Mesendoderm (in vitro differentiated cells): Measurements from ENCODE around the gene ADGRL1.
"Not testable (repeated sequence)": the region's sequence is repeated elsewhere in the genome, so short reads cannot be mapped to it uniquely, and the experiment has no call there.

Experiments
- DNase-seq: peaks from one replicate; pipeline ENCODE4 v3.0.0; 2013
- H2AK5ac ChIP-seq: 2 replicates; pipeline ENCODE4 v1.6.1; 2013; ENCODE audit warnings: low read length, inconsistent platforms
- H2BK120ac ChIP-seq: 2 replicates; pipeline ENCODE4 v1.6.1; 2013; ENCODE audit warnings: low read depth, mild to moderate bottlenecking, low read length, moderate library complexity, mixed read lengths
- H2BK15ac ChIP-seq: replicated peaks from 2 replicates; pipeline ENCODE4 v1.6.1; 2013; ENCODE audit warnings: low read depth, mild to moderate bottlenecking, moderate library complexity
- H2BK5ac ChIP-seq: 2 replicates; pipeline ENCODE4 v1.6.1; 2013; ENCODE audit warnings: low read length, inconsistent platforms
- H3K18ac ChIP-seq: 2 replicates; pipeline ENCODE4 v1.6.1; 2013; ENCODE audit warnings: mild to moderate bottlenecking, low read length, mixed read lengths
- H3K23ac ChIP-seq: one replicate; pipeline ENCODE4 v1.6.1; 2013; ENCODE audit warnings: low read length
- H3K27ac ChIP-seq: 2 replicates; pipeline ENCODE4 v1.5.1; 2013; ENCODE audit warnings: low read depth, mild to moderate bottlenecking, inconsistent platforms, low read length, moderate library complexity
- H3K27me3 ChIP-seq: 2 replicates; pipeline ENCODE4 v1.6.1; 2013; ENCODE audit warnings: low read length, control low read depth, mild to moderate bottlenecking, inconsistent platforms; ENCODE audit not compliant: insufficient read depth, poor library complexity
- H3K36me3 ChIP-seq: 2 replicates; pipeline ENCODE4 v1.6.1; 2013; ENCODE audit warnings: low read length, inconsistent platforms; ENCODE audit not compliant: control insufficient read depth, insufficient read depth
- H3K4ac ChIP-seq: one replicate; pipeline ENCODE4 v1.6.1; 2013; ENCODE audit warnings: low read depth, mild to moderate bottlenecking, low read length, moderate library complexity
- H3K4me1 ChIP-seq: 2 replicates; pipeline ENCODE4 v1.6.1; 2013; ENCODE audit warnings: low read depth, low read length, inconsistent platforms; ENCODE audit not compliant: control insufficient read depth
- H3K4me2 ChIP-seq: 2 replicates; pipeline ENCODE4 v1.6.1; 2013; ENCODE audit warnings: low read length
- H3K4me3 ChIP-seq: 2 replicates; pipeline ENCODE4 v1.5.1; 2013; ENCODE audit warnings: mild to moderate bottlenecking, low read length
- H3K56ac ChIP-seq: one replicate; pipeline ENCODE4 v1.6.1; 2013; ENCODE audit warnings: low read length
- H3K79me1 ChIP-seq: 2 replicates; pipeline ENCODE4 v1.6.1; 2013; ENCODE audit warnings: low read length, inconsistent platforms
- H3K79me2 ChIP-seq: 2 replicates; pipeline ENCODE4 v1.6.1; 2013; ENCODE audit warnings: mild to moderate bottlenecking, low read length; ENCODE audit not compliant: control insufficient read depth, insufficient read depth
- H3K9ac ChIP-seq: 2 replicates; pipeline ENCODE4 v1.6.1; 2013; ENCODE audit warnings: low read length, inconsistent platforms
- H4K5ac ChIP-seq: one replicate; pipeline ENCODE4 v1.6.1; 2013; ENCODE audit warnings: low read length
- H4K8ac ChIP-seq: one replicate; pipeline ENCODE4 v1.6.1; 2013; ENCODE audit warnings: low read depth, mild to moderate bottlenecking, control low read depth, low read length, moderate library complexity
- WGBS: extraction: QIAGEN DNeasy Blood & Tissue Kit; methylation state at CpG from one replicate; pipeline ENCODE4 v1.1.7; 2013; ENCODE audit warnings: low lambda C conversion rate, missing lambda C conversion rate; ENCODE audit not compliant: insufficient coverage; ENCODE audit errors: extremely low coverage; 5-methylcytosine and 5-hydroxymethylcytosine counted together

The ADGRL1 gene

DNA sequence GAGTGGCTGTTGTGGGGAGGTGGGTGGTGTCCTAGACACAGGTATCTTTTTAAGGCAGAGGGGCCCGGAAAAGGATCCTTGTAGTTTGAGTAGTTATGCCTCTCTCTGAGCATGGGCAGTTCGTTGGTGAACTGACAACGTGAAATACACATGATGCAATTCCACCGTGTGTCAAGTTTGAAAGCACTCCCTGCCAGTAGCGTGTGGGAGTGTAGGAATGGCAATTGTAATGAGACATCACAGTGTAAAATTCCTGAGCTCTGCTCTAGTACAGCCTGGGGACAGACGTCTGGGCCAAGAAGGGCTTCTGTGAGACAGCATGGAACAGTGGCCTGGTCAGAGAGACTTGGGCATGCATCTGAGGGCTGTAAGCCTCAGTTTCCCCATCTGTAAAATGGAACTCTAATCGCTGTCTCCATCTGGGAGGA lies 59.2 kb downstream of the ADGRL1 start:
- no peak overlapping the region for H3K9ac ChIP-seq
- no peak overlapping the region for H3K23ac ChIP-seq
- no peak overlapping the region for H2BK15ac ChIP-seq
- no CpG with 5 or more reads among the region's 7 CpGs for whole genome bisulfite sequencing
- H3K36me3 ChIP-seq: no peaks in the 10 kb centered on the region
- H3K4ac ChIP-seq: no peak overlapping the region
- no peaks in the 10 kb centered on the region for H3K79me1 ChIP-seq
- H4K8ac ChIP-seq: no peak overlapping the region
- H2AK5ac ChIP-seq: no peak overlapping the region
- H3K4me1 ChIP-seq: no peaks in the 10 kb centered on the region
- no peak overlapping the region for H3K18ac ChIP-seq
- H3K4me2 ChIP-seq: no peak overlapping the region
- DNase-seq: no peak
- no peaks in the 10 kb centered on the region for H3K27me3 ChIP-seq
- no peak overlapping the region for H3K4me3 ChIP-seq
- no peak overlapping the region for H3K56ac ChIP-seq
- H3K79me2 ChIP-seq: no peaks in the 10 kb centered on the region
- H4K5ac ChIP-seq: no peak overlapping the region
- H2BK5ac ChIP-seq: no peak overlapping the region
- no peak overlapping the region for H3K27ac ChIP-seq
- H2BK120ac ChIP-seq: no peak overlapping the region

DNA sequence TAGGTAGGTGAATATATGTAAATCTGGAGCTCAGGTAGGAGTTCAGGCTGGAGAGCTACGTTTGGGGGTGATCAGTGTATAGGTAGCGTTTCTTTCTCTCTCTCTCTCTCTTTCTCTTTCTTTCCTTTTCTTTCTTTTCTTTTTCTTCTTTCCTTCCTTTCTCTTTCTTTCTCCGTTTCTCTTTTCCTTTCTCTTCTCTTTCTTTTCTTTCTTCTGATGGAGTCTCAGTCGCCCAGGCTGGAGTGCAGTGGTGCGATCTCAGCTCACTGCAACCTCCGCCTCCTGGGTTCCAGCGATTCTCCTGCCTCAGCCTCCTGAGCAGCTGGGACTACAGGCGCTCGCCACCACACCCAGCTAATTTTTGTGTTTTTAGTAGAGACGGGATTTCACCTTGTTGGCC lies 59.8 kb downstream of the ADGRL1 start:
- H3K4ac ChIP-seq, H2BK15ac ChIP-seq, H3K27ac ChIP-seq, H3K9ac ChIP-seq, H2AK5ac ChIP-seq, H2BK5ac ChIP-seq, H3K79me1 ChIP-seq, H4K5ac ChIP-seq, H3K4me1 ChIP-seq, H3K4me2 ChIP-seq, H3K36me3 ChIP-seq, H3K27me3 ChIP-seq, H2BK120ac ChIP-seq, H3K23ac ChIP-seq, H3K79me2 ChIP-seq, H3K4me3 ChIP-seq, H3K18ac ChIP-seq, DNase-seq, H3K56ac ChIP-seq, H4K8ac ChIP-seq: not testable (repeated sequence)
- WGBS: no CpG with 5 or more reads among the region's 10 CpGs

DNA sequence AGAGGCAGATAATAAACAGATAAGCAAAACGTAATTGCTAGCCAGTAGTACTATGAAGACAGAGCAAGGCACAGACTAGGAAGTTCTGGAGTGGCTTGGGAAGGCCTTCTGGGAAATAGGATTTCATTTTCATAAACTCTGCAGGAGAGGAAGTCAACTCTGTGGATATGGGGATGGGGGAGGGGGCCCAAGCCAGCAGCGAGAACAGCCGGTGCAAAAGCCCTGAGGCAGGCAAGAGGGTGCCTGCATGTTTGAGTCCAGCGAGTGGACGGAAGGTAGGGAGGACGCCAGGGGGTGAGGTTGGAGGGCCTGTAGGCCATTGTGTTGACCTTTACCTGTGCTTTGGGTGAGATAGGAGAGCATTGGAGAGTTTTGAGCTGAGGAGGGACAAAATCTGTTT lies 60.6 kb downstream of the ADGRL1 start:
- H2BK120ac ChIP-seq: no peak overlapping the region
- no peak overlapping the region for H2AK5ac ChIP-seq
- no peak overlapping the region for H3K23ac ChIP-seq
- no peak overlapping the region for H2BK15ac ChIP-seq
- no peak overlapping the region for H3K4me2 ChIP-seq
- H3K4ac ChIP-seq: no peak overlapping the region
- no peaks in the 10 kb centered on the region for H3K79me1 ChIP-seq
- no peak overlapping the region for H2BK5ac ChIP-seq
- no peak overlapping the region for H3K4me3 ChIP-seq
- no peak overlapping the region for H3K27ac ChIP-seq
- no peaks in the 10 kb centered on the region for H3K36me3 ChIP-seq
- H3K9ac ChIP-seq: no peak overlapping the region
- no peak overlapping the region for H3K18ac ChIP-seq
- no peaks in the 10 kb centered on the region for H3K27me3 ChIP-seq
- no peak overlapping the region for H4K5ac ChIP-seq
- no peak overlapping the region for H3K56ac ChIP-seq
- WGBS: no CpG with 5 or more reads among the region's 6 CpGs
- H3K79me2 ChIP-seq: no peaks in the 10 kb centered on the region
- no peaks in the 10 kb centered on the region for H3K4me1 ChIP-seq
- no peak for DNase-seq
- H4K8ac ChIP-seq: no peak overlapping the region

DNA sequence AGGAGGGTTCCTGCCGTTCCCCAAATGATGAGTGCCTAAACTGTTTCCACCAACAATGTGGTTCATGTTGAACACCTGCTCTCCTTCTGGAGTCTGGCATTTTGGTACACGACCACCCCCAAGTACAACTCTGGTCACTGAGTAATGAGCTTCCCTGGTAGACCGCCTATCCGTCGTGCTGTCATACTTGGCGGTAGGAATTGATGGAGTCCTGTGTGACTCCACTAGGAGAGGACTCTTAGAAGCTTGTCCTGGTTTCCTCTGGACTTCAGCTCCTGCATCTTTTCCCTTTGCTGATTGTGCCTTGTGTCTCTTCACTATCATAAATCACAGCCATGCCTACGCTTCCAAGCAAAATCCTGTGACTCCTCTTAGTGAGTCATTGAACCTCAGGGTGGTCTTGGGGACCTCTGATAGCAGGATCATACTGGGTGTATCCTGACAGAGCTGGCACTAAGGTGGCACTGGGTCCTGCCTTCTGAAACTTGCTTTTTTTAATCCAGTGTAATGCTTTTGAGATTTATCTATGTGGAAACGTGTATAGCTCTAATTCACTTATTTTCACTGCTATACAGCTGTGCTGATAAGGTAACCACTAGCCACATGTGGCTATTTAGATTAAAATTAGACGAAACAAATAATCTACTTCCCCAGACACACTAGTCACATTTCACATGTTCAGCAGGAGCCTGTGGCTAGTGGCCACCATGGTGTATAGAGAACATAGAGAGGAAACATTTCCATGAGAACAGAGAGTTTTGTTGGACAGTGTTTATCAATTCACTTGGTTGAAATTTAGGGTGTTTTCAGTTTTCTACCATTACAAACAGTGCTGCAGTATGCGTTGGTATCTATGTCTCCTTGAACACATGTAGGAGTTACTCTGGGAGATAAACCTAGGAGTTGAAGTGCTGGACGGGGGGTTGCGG lies 63.4 kb downstream of the ADGRL1 start:
- no peaks in the 10 kb centered on the region for H3K79me1 ChIP-seq
- no peak overlapping the region for H2AK5ac ChIP-seq
- H3K36me3 ChIP-seq: no peaks in the 10 kb centered on the region
- H3K27me3 ChIP-seq: no peaks in the 10 kb centered on the region
- H2BK15ac ChIP-seq: no peak overlapping the region
- no peaks in the 10 kb centered on the region for H3K79me2 ChIP-seq
- H3K4me1 ChIP-seq: no peaks in the 10 kb centered on the region
- H4K8ac ChIP-seq: no peak overlapping the region
- H3K9ac ChIP-seq: no peak overlapping the region
- H3K4ac ChIP-seq: no peak overlapping the region
- H4K5ac ChIP-seq: no peak overlapping the region
- H3K4me2 ChIP-seq: no peak overlapping the region
- WGBS: no CpG with 5 or more reads among the region's 12 CpGs
- H3K4me3 ChIP-seq: no peak overlapping the region
- H3K23ac ChIP-seq: no peak overlapping the region
- no peak overlapping the region for H3K27ac ChIP-seq
- H2BK5ac ChIP-seq: no peak overlapping the region
- DNase-seq: no peak
- H3K56ac ChIP-seq: no peak overlapping the region
- H3K18ac ChIP-seq: no peak overlapping the region
- no peak overlapping the region for H2BK120ac ChIP-seq

DNA sequence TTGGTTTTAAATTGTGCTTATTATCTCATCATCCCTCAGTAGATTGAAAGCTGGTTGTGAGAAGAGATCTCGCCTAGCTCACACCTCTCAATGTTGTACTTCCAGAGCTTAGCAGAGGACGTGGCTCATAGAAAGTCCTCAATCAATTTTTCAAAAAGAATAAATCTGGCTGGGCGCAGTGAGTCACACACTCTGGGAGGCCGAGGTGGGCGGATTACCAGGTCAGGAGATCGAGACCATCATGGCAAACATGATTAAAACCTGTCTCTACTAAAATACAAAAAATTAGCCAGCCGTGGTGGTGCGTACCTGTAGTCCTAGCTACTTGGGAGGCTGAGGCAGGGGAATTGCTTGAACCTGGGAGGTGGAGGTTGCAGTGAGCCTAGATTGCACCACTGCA lies 64.9 kb downstream of the ADGRL1 start:
- H2BK5ac ChIP-seq: no peak overlapping the region
- H3K27me3 ChIP-seq: no peaks in the 10 kb centered on the region
- H4K8ac ChIP-seq: no peak overlapping the region
- H3K4me2 ChIP-seq: no peak overlapping the region
- no peak overlapping the region for H3K4me3 ChIP-seq
- no peak overlapping the region for H3K18ac ChIP-seq
- H3K27ac ChIP-seq: no peak overlapping the region
- H2BK15ac ChIP-seq: no peak overlapping the region
- H3K4ac ChIP-seq: no peak overlapping the region
- no peaks in the 10 kb centered on the region for H3K79me1 ChIP-seq
- no peak overlapping the region for H2AK5ac ChIP-seq
- no peak for DNase-seq
- H3K9ac ChIP-seq: no peak overlapping the region
- no peak overlapping the region for H3K23ac ChIP-seq
- no peak overlapping the region for H3K56ac ChIP-seq
- H3K36me3 ChIP-seq: no peaks in the 10 kb centered on the region
- no peaks in the 10 kb centered on the region for H3K4me1 ChIP-seq
- H4K5ac ChIP-seq: no peak overlapping the region
- no peaks in the 10 kb centered on the region for H3K79me2 ChIP-seq
- no CpG with 5 or more reads among the region's 8 CpGs for WGBS
- no peak overlapping the region for H2BK120ac ChIP-seq

DNA sequence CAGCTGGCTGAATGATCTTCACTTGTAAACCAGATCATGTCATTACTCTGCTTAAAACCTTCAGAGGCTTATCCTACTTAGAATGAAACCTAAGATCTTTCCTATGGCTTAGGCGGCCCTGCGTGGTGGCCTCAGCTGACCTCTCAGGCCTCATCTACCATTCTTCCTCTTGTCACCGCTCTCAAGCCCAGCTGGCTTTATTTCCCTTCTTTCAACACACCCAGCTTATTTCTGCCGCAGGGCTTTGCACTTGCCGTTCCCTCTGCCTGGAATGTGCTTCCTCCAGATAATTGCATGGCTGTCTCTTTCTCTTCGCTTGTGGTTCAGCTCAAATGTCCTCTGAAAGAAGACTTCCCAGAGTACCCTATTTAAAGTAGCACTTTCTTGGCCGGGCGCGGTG lies 66.0 kb downstream of the ADGRL1 start:
- H3K4me2 ChIP-seq: no peak overlapping the region
- H3K9ac ChIP-seq: no peak overlapping the region
- H4K8ac ChIP-seq: no peak overlapping the region
- H3K4ac ChIP-seq: no peak overlapping the region
- no peak overlapping the region for H3K18ac ChIP-seq
- H3K56ac ChIP-seq: no peak overlapping the region
- H3K79me1 ChIP-seq: peaks cover 6% of the 10 kb centered on the region
- no peak overlapping the region for H2BK15ac ChIP-seq
- H3K36me3 ChIP-seq: no peaks in the 10 kb centered on the region
- no peak overlapping the region for H3K23ac ChIP-seq
- H2BK5ac ChIP-seq: no peak overlapping the region
- no peaks in the 10 kb centered on the region for H3K4me1 ChIP-seq
- no CpG with 5 or more reads among the region's 9 CpGs for WGBS
- no peak overlapping the region for H3K27ac ChIP-seq
- no peak for DNase-seq
- H2AK5ac ChIP-seq: no peak overlapping the region
- H3K4me3 ChIP-seq: no peak overlapping the region
- H2BK120ac ChIP-seq: no peak overlapping the region
- no peaks in the 10 kb centered on the region for H3K27me3 ChIP-seq
- no peak overlapping the region for H4K5ac ChIP-seq
- peaks cover 7% of the 10 kb centered on the region for H3K79me2 ChIP-seq
